CD14-positive monocyte (primary cell): ENCODE measurements around the gene DKK2. TPM values are rescaled to one million over a fixed set of nuclear protein-coding genes. Genes with fewer than 3 reads are reported as not detected.
"Not testable (repeated sequence)": the region's sequence is repeated elsewhere in the genome, so short reads cannot be mapped to it uniquely, and the experiment has no call there.

Source experiments
- DNase-seq, 3 donors: peaks; one replicate each; pipeline ENCODE4 v3.0.0-alpha.2; 2011 to 2022
- H2AFZ ChIP-seq: 2 replicates; pipeline ENCODE4 v1.6.0; 2012; ENCODE audit warnings: mild to moderate bottlenecking, low read depth, low read length, inconsistent platforms; ENCODE audit not compliant: insufficient read depth, poor library complexity, severe bottlenecking
- H3K27ac ChIP-seq, 2 donors: 1 replicate in 1 of 2; 2 replicates in 1 of 2; pipeline ENCODE4 v1.5.1; 2012 to 2013; ENCODE audit warnings: low read length in 2 of 2, control low read depth in 1 of 2, inconsistent platforms in 1 of 2, low read depth in 1 of 2, mild to moderate bottlenecking in 1 of 2
- H3K27me3 ChIP-seq, 2 donors: one replicate each; pipeline versions ENCODE4 v1.6.0 to v1.6.1; 2011 to 2013; ENCODE audit warnings: low read length in 2 of 2; ENCODE audit not compliant: control insufficient read depth in 2 of 2, insufficient read depth in 2 of 2
- H3K36me3 ChIP-seq, 2 donors: replicated peaks in 1 of 2; 1 replicate in 1 of 2; 2 replicates in 1 of 2; pipeline versions ENCODE4 v1.5.1 to v1.6.1; 2012 to 2013; ENCODE audit warnings: low read length in 2 of 2, control low read depth in 1 of 2, inconsistent platforms in 1 of 2, mild to moderate bottlenecking in 1 of 2; ENCODE audit not compliant: insufficient read depth in 2 of 2, control insufficient read depth in 1 of 2
- H3K4me1 ChIP-seq, 2 donors: 1 replicate in 1 of 2; 2 replicates in 1 of 2; pipeline versions ENCODE4 v1.5.1 to v1.6.1; 2012 to 2013; ENCODE audit warnings: low read length in 2 of 2, control low read depth in 1 of 2, inconsistent platforms in 1 of 2, mild to moderate bottlenecking in 1 of 2, moderate library complexity in 1 of 2; ENCODE audit not compliant: insufficient read depth in 2 of 2, control insufficient read depth in 1 of 2
- H3K4me2 ChIP-seq: replicated peaks from 2 replicates; pipeline ENCODE3; 2012; ENCODE audit warnings: low read length, moderate library complexity, mild to moderate bottlenecking; ENCODE audit not compliant: poor library complexity, severe bottlenecking; ENCODE audit errors: extremely low read depth
- H3K4me3 ChIP-seq, 3 experiments: fragments of 200-600 bp in 1 of 3; sonication (generic) in 1 of 3; replicated peaks in 1 of 3; 1 replicate in 2 of 3; 2 replicates in 1 of 3; pipeline ENCODE4 v1.5.1; 2011 to 2013; ENCODE audit warnings: low read length in 3 of 3, mild to moderate bottlenecking in 3 of 3, control low read depth in 2 of 3, low read depth in 2 of 3, inconsistent platforms in 1 of 3, moderate library complexity in 1 of 3
- H3K79me2 ChIP-seq: 2 replicates; pipeline ENCODE4 v1.6.0; 2012; ENCODE audit warnings: mild to moderate bottlenecking, control low read depth, inconsistent platforms, low read length, moderate library complexity; ENCODE audit not compliant: insufficient read depth
- H3K9ac ChIP-seq: 2 replicates; pipeline ENCODE4 v1.6.0; 2017; ENCODE audit warnings: low read length, mild to moderate bottlenecking; ENCODE audit not compliant: insufficient read depth, poor library complexity, severe bottlenecking
- H3K9me3 ChIP-seq, 2 donors: replicated peaks in 1 of 2; 1 replicate in 1 of 2; 2 replicates in 1 of 2; pipeline versions ENCODE4 v1.5.1 to v1.6.1; 2012 to 2013; ENCODE audit warnings: low read length in 2 of 2, control low read depth in 1 of 2; ENCODE audit not compliant: control insufficient read depth in 1 of 2, insufficient read depth in 1 of 2
- H4K20me1 ChIP-seq: 2 replicates; pipeline ENCODE4 v1.6.0; 2012; ENCODE audit warnings: mild to moderate bottlenecking, low read length, control low read depth, moderate library complexity; ENCODE audit not compliant: insufficient read depth
- H3K27ac Mint-ChIP-seq, 7 donors: one replicate each; pipeline ENCODE4 v1.8.0; 2020; ENCODE audit warnings: mild to moderate bottlenecking in 7 of 7, mixed read lengths in 7 of 7, moderate library complexity in 6 of 7, inconsistent platforms in 2 of 7
- H3K27me3 Mint-ChIP-seq, 3 donors: one replicate each; pipeline ENCODE4 v1.8.0; 2021 to 2022; ENCODE audit warnings: low read depth in 3 of 3, mild to moderate bottlenecking in 3 of 3, mixed read lengths in 3 of 3, moderate library complexity in 3 of 3, inconsistent platforms in 1 of 3
- H3K36me3 Mint-ChIP-seq, 2 donors: one replicate each; pipeline ENCODE4 v1.8.0; 2020; ENCODE audit warnings: mixed read lengths in 2 of 2, inconsistent platforms in 1 of 2, mild to moderate bottlenecking in 1 of 2
- H3K4me1 Mint-ChIP-seq: one replicate; pipeline ENCODE4 v1.8.0; 2020; ENCODE audit warnings: mild to moderate bottlenecking, mixed read lengths
- H3K4me3 Mint-ChIP-seq, 2 donors: one replicate each; pipeline ENCODE4 v1.8.0; 2020; ENCODE audit warnings: mild to moderate bottlenecking in 2 of 2, mixed read lengths in 2 of 2, moderate library complexity in 1 of 2
- H3K9me3 Mint-ChIP-seq, 7 donors: one replicate each; pipeline ENCODE4 v1.8.0; 2020 to 2022; ENCODE audit warnings: mixed read lengths in 7 of 7, mild to moderate bottlenecking in 6 of 7, moderate library complexity in 6 of 7, inconsistent platforms in 2 of 7
- WGBS: methylation state at CpG from one replicate; pipeline ENCODE4 v1.1.5; 2013; ENCODE audit warnings: missing lambda C conversion rate; ENCODE audit not compliant: insufficient coverage; 5-methylcytosine and 5-hydroxymethylcytosine counted together
- intact Hi-C, 2 donors: fragments of 100-400 bp; cut with micrococcal nuclease; formaldehyde crosslinking; loops; one replicate each; pipeline versions ENCODE4 v1.15.0 to v1.15.1; 2023
- polyA plus RNA-seq, 3 donors: library from polyadenylated mRNA; depleted of rRNA in 1 of 3; unstranded in 2 of 3; stranded (reverse) in 1 of 3; fragments of 300-500 nt in 2 of 3; fragments of >200 nt in 1 of 3; fragmentation: Illumina TruSeq in 2 of 3; gene quantifications; 1 replicate in 2 of 3; 2 replicates in 1 of 3; pipeline ENCODE4 v1.2.3, GENCODE V29; 2012 to 2021
- TF ChIP-seq, protein P1 (sequence below): fragments of 200-600 bp; IDR thresholded peaks from one replicate; pipeline ENCODE4 v1.8.0; 2022; ENCODE audit warnings: antibody characterized with exemption, mild to moderate bottlenecking

DKK2 gene
- polyA plus RNA-seq, 3 donors: not detected

GRCh38 chr4:106914223-106914622, 121.9 kb downstream of the DKK2 start:
- DNase-seq: no peak
- H3K9me3 Mint-ChIP-seq: no peaks in the 10 kb centered on the region
- H3K27ac ChIP-seq: no peak overlapping the region
- TF ChIP-seq, protein P1, sequence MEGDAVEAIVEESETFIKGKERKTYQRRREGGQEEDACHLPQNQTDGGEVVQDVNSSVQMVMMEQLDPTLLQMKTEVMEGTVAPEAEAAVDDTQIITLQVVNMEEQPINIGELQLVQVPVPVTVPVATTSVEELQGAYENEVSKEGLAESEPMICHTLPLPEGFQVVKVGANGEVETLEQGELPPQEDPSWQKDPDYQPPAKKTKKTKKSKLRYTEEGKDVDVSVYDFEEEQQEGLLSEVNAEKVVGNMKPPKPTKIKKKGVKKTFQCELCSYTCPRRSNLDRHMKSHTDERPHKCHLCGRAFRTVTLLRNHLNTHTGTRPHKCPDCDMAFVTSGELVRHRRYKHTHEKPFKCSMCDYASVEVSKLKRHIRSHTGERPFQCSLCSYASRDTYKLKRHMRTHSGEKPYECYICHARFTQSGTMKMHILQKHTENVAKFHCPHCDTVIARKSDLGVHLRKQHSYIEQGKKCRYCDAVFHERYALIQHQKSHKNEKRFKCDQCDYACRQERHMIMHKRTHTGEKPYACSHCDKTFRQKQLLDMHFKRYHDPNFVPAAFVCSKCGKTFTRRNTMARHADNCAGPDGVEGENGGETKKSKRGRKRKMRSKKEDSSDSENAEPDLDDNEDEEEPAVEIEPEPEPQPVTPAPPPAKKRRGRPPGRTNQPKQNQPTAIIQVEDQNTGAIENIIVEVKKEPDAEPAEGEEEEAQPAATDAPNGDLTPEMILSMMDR: no peak
- no CpG with 5 or more reads among the region's 3 CpGs for WGBS
- no peaks in the 10 kb centered on the region for H4K20me1 ChIP-seq
- no peaks in the 10 kb centered on the region for H3K4me1 Mint-ChIP-seq
- intact Hi-C loops: no loop called here
- no peak overlapping the region for H3K27ac Mint-ChIP-seq
- no peaks in the 10 kb centered on the region for H3K9me3 ChIP-seq
- no peaks in the 10 kb centered on the region for H3K36me3 Mint-ChIP-seq
- no peak overlapping the region for H3K4me3 Mint-ChIP-seq
- no peak overlapping the region for H3K4me3 ChIP-seq
- H3K4me2 ChIP-seq: no peak overlapping the region
- no peaks in the 10 kb centered on the region for H3K27me3 ChIP-seq
- peaks cover 0 to under 1% (median 0%) of the 10 kb centered on the region in 3 donors for H3K27me3 Mint-ChIP-seq
- no peak overlapping the region for H3K9ac ChIP-seq
- H3K79me2 ChIP-seq: no peaks in the 10 kb centered on the region
- H2AFZ ChIP-seq: no peak overlapping the region
- H3K36me3 ChIP-seq: no peaks in the 10 kb centered on the region
- H3K4me1 ChIP-seq: no peaks in the 10 kb centered on the region

DNA sequence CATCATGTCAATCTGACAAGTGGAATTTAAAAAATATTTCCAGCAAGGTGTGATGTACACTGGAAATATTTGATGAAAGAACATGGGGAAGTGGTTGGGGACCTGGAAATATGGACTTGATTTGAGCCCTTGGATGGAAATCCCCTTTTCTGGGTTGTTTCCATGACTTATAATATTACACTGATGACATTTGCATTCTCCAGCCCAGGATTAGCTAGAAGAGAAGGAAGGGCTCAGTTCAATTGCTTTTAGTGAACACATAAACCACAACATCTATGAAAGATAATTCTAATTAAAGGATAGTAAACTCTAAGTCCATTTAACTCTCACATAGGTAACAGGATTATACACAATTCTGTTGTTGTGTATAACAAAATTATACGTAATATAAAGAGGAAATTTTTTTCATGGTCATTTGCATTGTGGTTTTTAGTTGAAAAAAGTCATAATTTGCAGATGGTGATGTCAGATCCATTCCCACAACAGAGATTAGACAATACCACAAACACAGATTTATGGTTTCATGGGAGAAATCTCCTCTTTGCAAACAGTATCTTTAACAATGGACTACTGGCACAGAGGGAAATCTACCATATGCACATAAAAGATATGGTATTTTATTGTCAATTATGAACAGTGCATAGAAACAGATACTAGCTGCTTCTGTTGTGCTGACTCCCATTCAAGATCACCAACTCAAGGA, 126.5 kb downstream of the DKK2 start:
- H3K36me3 Mint-ChIP-seq: no peaks in the 10 kb centered on the region
- no peaks in the 10 kb centered on the region for H3K4me1 Mint-ChIP-seq
- Histone ChIP-seq H3K4me2 (no peak overlapping the region), H3K36me3 (no peaks in the 10 kb centered on the region), H2AFZ (no peak overlapping the region), H3K9me3 (no peaks in the 10 kb centered on the region), H3K27ac (no peak overlapping the region), H3K4me3 (no peak overlapping the region), H3K27me3 (no peaks in the 10 kb centered on the region), H3K4me1 (no peaks in the 10 kb centered on the region), H4K20me1 (no peaks in the 10 kb centered on the region), H3K9ac (no peak overlapping the region), H3K79me2 (no peaks in the 10 kb centered on the region)
- no peak overlapping the region for H3K27ac Mint-ChIP-seq
- H3K9me3 Mint-ChIP-seq: peaks cover 0 to 3% (median 0%) of the 10 kb centered on the region in 7 donors
- no CpG with 5 or more reads among the region's 1 CpG for WGBS
- TF ChIP-seq, protein P1: no peak
- intact Hi-C loops: no loop called here
- H3K27me3 Mint-ChIP-seq: peaks cover 0 to 2% (median 0%) of the 10 kb centered on the region in 3 donors
- no peak for DNase-seq
- H3K4me3 Mint-ChIP-seq: no peak overlapping the region

GRCh38 chr4:106908049-106908448, 128.1 kb downstream of the DKK2 start:
- H3K9me3 ChIP-seq, H3K4me3 Mint-ChIP-seq, intact Hi-C loops, H2AFZ ChIP-seq, H3K4me3 ChIP-seq, H3K27ac ChIP-seq, DNase-seq, H3K4me1 ChIP-seq, H3K4me1 Mint-ChIP-seq, H4K20me1 ChIP-seq, H3K9ac ChIP-seq, H3K36me3 Mint-ChIP-seq, H3K36me3 ChIP-seq, H3K27ac Mint-ChIP-seq, H3K9me3 Mint-ChIP-seq, H3K27me3 Mint-ChIP-seq, H3K27me3 ChIP-seq, H3K79me2 ChIP-seq, H3K4me2 ChIP-seq: not testable (repeated sequence)
- 100% methylated on average over 2 of the region's 11 CpGs for WGBS
